ENCODE results near the gene CRTAP. TPM values are rescaled to one million over a fixed set of nuclear protein-coding genes. Genes with fewer than 3 reads are reported as not detected.
A peak's percentile ranks its signal among the peaks of the same experiment; 100 is the strongest.
"Not testable (repeated sequence)": the region's sequence is repeated elsewhere in the genome, so short reads cannot be mapped to it uniquely, and the experiment has no call there.

CRTAP gene
- total RNA-seq, 2 experiments from 2014 or later = 40.9 to 42.6 TPM

- no peak overlapping the region for H3K4me3 Mint-ChIP-seq
- no peak overlapping the region for H3K27ac Mint-ChIP-seq
- ChIA-PET CTCF (interaction anchor here (1.5 kb wide), 1 partner anchor 29 kb away, joined by 3 read pairs; no protein-coding TSS in a partner anchor), POLR2A (no interaction called here)
- no peaks in the 10 kb centered on the region for H3K4me1 Mint-ChIP-seq
- no peak for DNase-seq
- H3K27me3 Mint-ChIP-seq = peaks cover 4% of the 10 kb centered on the region
- no peaks in the 10 kb centered on the region for H3K9me3 Mint-ChIP-seq
- no peaks in the 10 kb centered on the region for H3K36me3 Mint-ChIP-seq (ENCODE audit: low read depth)
Measured at GRCh38 chr3:33103480-33103879, 10.3 kb upstream of the CRTAP start.

- Mint-ChIP-seq H3K36me3 (ENCODE audit: low read depth) (no peaks in the 10 kb centered on the region), H3K4me3 (no peak overlapping the region), H3K4me1 (no peaks in the 10 kb centered on the region), H3K9me3 (no peaks in the 10 kb centered on the region), H3K27me3 (peaks cover 4% of the 10 kb centered on the region), H3K27ac (no peak overlapping the region)
- ChIA-PET CTCF (interaction anchor here (1.2 to 1.6 kb wide), 2 partner anchors 9 to 27 kb away, joined by 4 to 5 read pairs; partner anchors contain the start of gene CRTAP), POLR2A (interaction anchor here (0.9 kb wide), 1 partner anchor 9 kb away, joined by 3 read pairs; no protein-coding TSS in a partner anchor)
- no peak for DNase-seq
Measured at GRCh38 chr3:33104803-33105202, 9.0 kb upstream of the CRTAP start.

- Mint-ChIP-seq H3K9me3 (no peaks in the 10 kb centered on the region), H3K27me3 (peaks cover 4% of the 10 kb centered on the region), H3K36me3 (ENCODE audit: low read depth) (no peaks in the 10 kb centered on the region), H3K4me1 (no peaks in the 10 kb centered on the region), H3K4me3 (no peak overlapping the region), H3K27ac (no peak overlapping the region)
- ChIA-PET CTCF (interaction anchor here (1.2 to 1.6 kb wide), 2 partner anchors 9 to 26 kb away, joined by 4 to 5 read pairs; partner anchors contain the start of gene CRTAP), POLR2A (interaction anchor here (0.9 kb wide), 1 partner anchor 14 kb away, joined by 3 read pairs; no protein-coding TSS in a partner anchor)
- DNase-seq = no peak
Measured at GRCh38 chr3:33105341-33105948, 8.4 kb upstream of the CRTAP start.

GRCh38 chr3:33106854-33107253, 7.0 kb upstream of the CRTAP start:
- H3K36me3 Mint-ChIP-seq (ENCODE audit: low read depth); CTCF ChIA-PET; H3K27me3 Mint-ChIP-seq; H3K4me1 Mint-ChIP-seq; H3K4me3 Mint-ChIP-seq; H3K9me3 Mint-ChIP-seq; POLR2A ChIA-PET; H3K27ac Mint-ChIP-seq; DNase-seq: not testable (repeated sequence)

GRCh38 chr3:33111581-33111980, 2.2 kb upstream of the CRTAP start:
- Mint-ChIP-seq H3K9me3 (no peaks in the 10 kb centered on the region), H3K4me3 (peak overlapping the region; percentile 4), H3K27me3 (no peaks in the 10 kb centered on the region), H3K36me3 (ENCODE audit: low read depth) (no peaks in the 10 kb centered on the region), H3K27ac (peak overlapping the region; percentile 33), H3K4me1 (peaks cover 39% of the 10 kb centered on the region)
- no peak for DNase-seq
- ChIA-PET CTCF (interaction anchor here (0.9 to 1.4 kb wide), 5 partner anchors 13 to 330 kb away, joined by 3 to 8 read pairs (median 4); partner anchors contain the start of genes GLB1 and TMPPE), POLR2A (interaction anchor here (0.8 to 1.6 kb wide), 5 partner anchors 16 to 161 kb away, joined by 3 to 6 read pairs (median 4); no protein-coding TSS in a partner anchor)

- no peaks in the 10 kb centered on the region for H3K36me3 Mint-ChIP-seq (ENCODE audit: low read depth)
- H3K4me3 Mint-ChIP-seq = peak overlapping the region; percentile 79
- no peak for DNase-seq
- peak overlapping the region; percentile 74 for H3K27ac Mint-ChIP-seq
- ChIA-PET CTCF (interaction anchor here (1.3 to 3.1 kb wide), 4 partner anchors 9 to 545 kb away, joined by 3 to 12 read pairs (median 4); partner anchors contain the start of gene DYNC1LI1), POLR2A (interaction anchor here (1.0 to 1.8 kb wide), 3 partner anchors 19 to 328 kb away, joined by 3 to 7 read pairs (median 3); no protein-coding TSS in a partner anchor)
- no peaks in the 10 kb centered on the region for H3K27me3 Mint-ChIP-seq
- H3K9me3 Mint-ChIP-seq = no peaks in the 10 kb centered on the region
- H3K4me1 Mint-ChIP-seq = peaks cover 43% of the 10 kb centered on the region
Measured at GRCh38 chr3:33114622-33115023, 809 bp downstream of the CRTAP start.

- H3K36me3 Mint-ChIP-seq (ENCODE audit: low read depth) = no peaks in the 10 kb centered on the region
- ChIA-PET POLR2A (interaction anchor here (1.6 kb wide), 1 partner anchor 327 kb away, joined by 3 read pairs; no protein-coding TSS in a partner anchor), CTCF (interaction anchor here (1.2 to 3.1 kb wide), 3 partner anchors 16 to 257 kb away, joined by 3 to 12 read pairs (median 3); no protein-coding TSS in a partner anchor)
- no peak overlapping the region for H3K27ac Mint-ChIP-seq
- H3K4me1 Mint-ChIP-seq = peaks cover 43% of the 10 kb centered on the region
- peak overlapping the region; percentile 79 for H3K4me3 Mint-ChIP-seq
- H3K27me3 Mint-ChIP-seq = no peaks in the 10 kb centered on the region
- no peaks in the 10 kb centered on the region for H3K9me3 Mint-ChIP-seq
- DNase-seq = no peak
Measured at GRCh38 chr3:33115024-33115768, 1.4 kb downstream of the CRTAP start.

GRCh38 chr3:33117461-33117860, 3.6 kb downstream of the CRTAP start:
- Mint-ChIP-seq H3K9me3 (no peaks in the 10 kb centered on the region), H3K27ac (no peak overlapping the region), H3K27me3 (no peaks in the 10 kb centered on the region), H3K4me1 (peaks cover 28% of the 10 kb centered on the region), H3K4me3 (no peak overlapping the region), H3K36me3 (ENCODE audit: low read depth) (peaks cover 3% of the 10 kb centered on the region)
- ChIA-PET CTCF (interaction anchor here (1.5 to 3.1 kb wide), 2 partner anchors 14 to 47 kb away, joined by 3 to 12 read pairs; no protein-coding TSS in a partner anchor), POLR2A (no interaction called here)
- DNase-seq = no peak

- Mint-ChIP-seq H3K27me3 (no peaks in the 10 kb centered on the region), H3K4me3 (no peak overlapping the region), H3K27ac (no peak overlapping the region), H3K9me3 (no peaks in the 10 kb centered on the region), H3K36me3 (ENCODE audit: low read depth) (peaks cover 16% of the 10 kb centered on the region), H3K4me1 (peaks cover 19% of the 10 kb centered on the region)
- POLR2A ChIA-PET = no interaction called here
- CTCF ChIA-PET = interaction anchor here (1.0 kb wide), 1 partner anchor 89 kb away, joined by 3 read pairs; no protein-coding TSS in a partner anchor
- no peak for DNase-seq
Measured at GRCh38 chr3:33119891-33120290, 6.1 kb downstream of the CRTAP start.

GRCh38 chr3:33122991-33123390, 9.2 kb downstream of the CRTAP start:
- Mint-ChIP-seq H3K4me1 (peaks cover 6% of the 10 kb centered on the region), H3K27me3 (no peaks in the 10 kb centered on the region), H3K9me3 (no peaks in the 10 kb centered on the region), H3K36me3 (ENCODE audit: low read depth) (peaks cover 25% of the 10 kb centered on the region), H3K4me3 (no peak overlapping the region), H3K27ac (no peak overlapping the region)
- ChIA-PET POLR2A (no interaction called here), CTCF (interaction anchor here (1.0 kb wide), 1 partner anchor 9 kb away, joined by 5 read pairs; no protein-coding TSS in a partner anchor)
- no peak for DNase-seq

- ChIA-PET POLR2A (no interaction called here), CTCF (interaction anchor here (0.7 to 1.2 kb wide), 3 partner anchors 10 to 52 kb away, joined by 3 to 5 read pairs (median 4); no protein-coding TSS in a partner anchor)
- Mint-ChIP-seq H3K4me1 (peaks cover 6% of the 10 kb centered on the region), H3K27me3 (no peaks in the 10 kb centered on the region), H3K27ac (no peak overlapping the region), H3K36me3 (ENCODE audit: low read depth) (peaks cover 25% of the 10 kb centered on the region), H3K9me3 (no peaks in the 10 kb centered on the region), H3K4me3 (no peak overlapping the region)
- no peak for DNase-seq
Measured at GRCh38 chr3:33124638-33125037, 10.8 kb downstream of the CRTAP start.

- Mint-ChIP-seq H3K9me3 (no peaks in the 10 kb centered on the region), H3K4me3 (no peak overlapping the region), H3K27ac (no peak overlapping the region), H3K4me1 (peaks cover 6% of the 10 kb centered on the region), H3K36me3 (ENCODE audit: low read depth) (peaks cover 25% of the 10 kb centered on the region), H3K27me3 (no peaks in the 10 kb centered on the region)
- ChIA-PET POLR2A (no interaction called here), CTCF (interaction anchor here (1.0 kb wide), 1 partner anchor 9 kb away, joined by 4 read pairs; no protein-coding TSS in a partner anchor)
- DNase-seq = no peak
Measured at GRCh38 chr3:33125840-33126239, 12.0 kb downstream of the CRTAP start.

- Mint-ChIP-seq H3K36me3 (ENCODE audit: low read depth) (peaks cover 20% of the 10 kb centered on the region), H3K27me3 (no peaks in the 10 kb centered on the region), H3K4me1 (peaks cover 2% of the 10 kb centered on the region), H3K4me3 (no peak overlapping the region), H3K9me3 (no peaks in the 10 kb centered on the region), H3K27ac (no peak overlapping the region)
- no peak for DNase-seq
- CTCF ChIA-PET = no interaction called here
- POLR2A ChIA-PET = no interaction called here
Measured at GRCh38 chr3:33128706-33129105, 14.9 kb downstream of the CRTAP start.
